Stimulated activated CD4-positive, alpha-beta T cell treated with anti-CD3 and anti-CD28 coated beads, TNF-alpha, amount 100 ng/mL, for 24 hours (primary cell): ENCODE measurements around the gene RPS21.

ENCODE experiments used
- DNase-seq, 3 experiments: peaks; one replicate each; pipeline ENCODE4 v3.0.0-alpha.2; 2020; ENCODE audit warnings: low read depth in 3 of 3

RPS21 gene

GRCh38 chr20:62396367-62397239 lies 9.7 kb downstream of the RPS21 start:
- DNase-seq, result no peak

- DNase-seq, result no peak
Measured at GRCh38 chr20:62398120-62398821, 11.4 kb downstream of the RPS21 start.

GRCh38 chr20:62400021-62400420 lies 13.1 kb downstream of the RPS21 start:
- DNase-seq, result no peak

GRCh38 chr20:62400541-62400940 lies 13.6 kb downstream of the RPS21 start:
- no peak for DNase-seq

- DNase-seq, result no peak
Measured at GRCh38 chr20:62401331-62401779, 14.5 kb downstream of the RPS21 start.

GRCh38 chr20:62402456-62403150 lies 15.7 kb downstream of the RPS21 start:
- no peak for DNase-seq

- DNase-seq, result no peak
Measured at GRCh38 chr20:62403331-62403730, 16.4 kb downstream of the RPS21 start.

GRCh38 chr20:62404112-62404665 lies 17.3 kb downstream of the RPS21 start:
- no peak for DNase-seq

GRCh38 chr20:62404761-62405107 lies 17.8 kb downstream of the RPS21 start:
- no peak for DNase-seq

- DNase-seq, result no peak
Measured at GRCh38 chr20:62405108-62405980, 18.4 kb downstream of the RPS21 start.

- DNase-seq, result no peak
Measured at GRCh38 chr20:62405981-62406513, 19.1 kb downstream of the RPS21 start.

- no peak for DNase-seq
Measured at GRCh38 chr20:62406635-62407176, 19.8 kb downstream of the RPS21 start.

GRCh38 chr20:62407221-62407992 lies 20.5 kb downstream of the RPS21 start, which contains the start of gene CABLES2:
TSS of gene CABLES2 (minus strand) at chr20:62407285. CDS start at chr20:62407276, 9 bp downstream.
- DNase-seq, result peak; percentile 81 to 91 (median 82)

GRCh38 chr20:62408055-62408454 lies 21.2 kb downstream of the RPS21 start:
- DNase-seq, result no peak

- no peak for DNase-seq
Measured at GRCh38 chr20:62408640-62409039, 21.7 kb downstream of the RPS21 start.

GRCh38 chr20:62409086-62409853 lies 22.4 kb downstream of the RPS21 start:
- DNase-seq, result no peak

- no peak for DNase-seq
Measured at GRCh38 chr20:62409931-62410745, 23.2 kb downstream of the RPS21 start.
